GM13977 (cell line): ENCODE results near the gene PCNX2.

Source experiments
- DNase-seq: peaks from one replicate; pipeline ENCODE4 v3.0.0; 2012; ENCODE audit warnings: low spot score
- CTCF ChIP-seq: IDR thresholded peaks from 2 replicates; pipeline ENCODE4 v1.5.1; 2012; ENCODE audit warnings: mild to moderate bottlenecking, control low read depth; ENCODE audit not compliant: insufficient read depth; ENCODE audit errors: extremely low read depth, missing control alignments
- in situ Hi-C: fragments of 300-500 bp; cut with MboI; formaldehyde crosslinking; loops from one replicate; pipeline ENCODE4 v1.12.0; 2022; ENCODE audit warnings: low sequenced_read_pairs, low pct_unique_long_range_greater_than_20kb, mixed read lengths, inconsistent platforms; ENCODE audit not compliant: unreplicated experiment

Gene PCNX2

DNA sequence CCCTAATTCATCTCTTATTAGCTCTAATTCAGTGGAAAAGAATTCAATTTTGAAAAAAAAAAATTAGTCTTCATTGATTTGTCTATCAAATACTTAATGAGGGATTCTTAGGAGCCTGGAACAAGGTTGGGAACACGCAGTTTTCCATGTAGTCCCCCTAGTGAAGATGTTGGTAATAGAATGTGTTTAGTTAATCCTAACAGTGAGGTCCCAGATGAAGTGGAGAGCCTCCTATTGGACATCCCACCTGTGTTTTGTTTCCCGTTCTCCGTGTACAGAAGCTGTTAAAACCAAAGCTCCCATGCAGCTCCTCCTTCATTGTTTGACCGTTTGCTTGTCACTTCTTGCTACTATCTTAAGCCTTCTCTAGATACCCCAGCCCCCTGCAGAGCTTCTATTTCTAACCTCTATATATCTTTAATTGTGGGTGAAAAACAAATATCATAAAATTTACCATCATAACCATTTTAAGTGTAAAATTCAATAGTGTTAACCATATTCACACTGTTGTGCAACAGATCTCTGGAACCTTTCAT is 67.5 kb downstream of the PCNX2 start:
- DNase-seq: no peak
- no peak for TF ChIP-seq CTCF
- in situ Hi-C loops: no loop called here

GRCh38 chr1:233224311-233224710 is 71.2 kb downstream of the PCNX2 start:
- TF ChIP-seq CTCF: no peak
- no peak for DNase-seq
- in situ Hi-C loops: no loop called here

DNA sequence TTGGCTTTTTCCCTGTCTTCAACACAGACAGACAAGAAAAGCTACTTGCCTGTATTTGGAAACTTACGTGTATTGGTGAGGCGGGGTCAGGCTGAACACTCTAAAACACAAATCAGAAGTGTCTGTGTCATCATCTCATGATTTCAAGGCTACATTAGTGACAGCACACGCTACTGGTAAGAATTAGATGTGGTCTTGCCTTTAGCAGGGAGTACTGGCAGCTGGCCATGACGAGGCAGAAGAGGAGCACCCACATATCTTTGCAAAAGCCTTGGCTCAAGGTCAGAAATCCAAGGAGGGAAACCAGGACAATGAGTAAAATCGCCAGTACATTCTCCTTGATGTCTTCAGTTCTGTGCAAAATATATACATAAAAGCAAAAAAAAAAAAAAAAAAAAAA is 77.7 kb downstream of the PCNX2 start:
- no peak for TF ChIP-seq CTCF
- in situ Hi-C loops: no loop called here
- no peak for DNase-seq

DNA sequence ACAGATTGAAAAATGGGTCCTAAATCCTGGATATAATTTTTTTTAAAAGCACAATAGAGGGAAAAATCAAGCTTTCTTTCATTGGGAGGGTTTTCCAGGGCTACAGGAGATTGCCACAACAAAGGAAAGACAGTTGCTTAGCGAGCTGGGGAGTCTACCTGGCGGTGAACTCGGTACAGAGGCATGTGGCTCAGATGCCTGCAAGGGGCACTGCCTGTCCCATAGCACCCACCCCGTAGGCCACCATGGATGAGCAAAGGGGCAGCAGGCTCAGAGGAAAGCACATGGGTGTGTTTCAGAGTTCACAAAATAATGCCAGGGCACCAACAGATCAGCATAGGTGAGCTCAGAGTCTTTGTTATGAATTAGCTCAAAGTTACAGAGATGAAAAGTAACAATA is 79.5 kb downstream of the PCNX2 start:
- TF ChIP-seq CTCF: no peak
- in situ Hi-C loops: no loop called here
- DNase-seq: no peak

- DNase-seq: no peak
- no peak for TF ChIP-seq CTCF
- in situ Hi-C loops: no loop called here
Measured at GRCh38 chr1:233215135-233215760, 80.3 kb downstream of the PCNX2 start.

DNA sequence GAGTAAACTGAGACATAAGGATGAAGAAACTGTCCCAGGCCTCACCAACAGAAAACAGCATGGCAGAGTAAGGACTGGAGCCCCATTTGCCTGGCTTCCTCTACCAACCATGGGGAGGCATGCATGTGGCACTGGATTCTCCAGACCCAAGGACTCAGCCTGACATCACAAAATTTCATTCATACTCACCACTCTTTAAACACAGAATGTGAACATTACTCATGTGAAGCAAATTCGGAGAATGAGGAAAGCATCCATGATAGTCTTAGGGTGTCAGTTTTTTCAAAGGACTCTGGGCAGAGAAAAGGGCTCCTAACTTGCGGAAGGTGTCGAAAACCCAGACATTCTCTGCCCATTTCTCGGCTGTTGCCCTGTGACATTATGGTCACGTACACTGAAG is 83.9 kb downstream of the PCNX2 start:
- in situ Hi-C loops: no loop called here
- no peak for TF ChIP-seq CTCF
- no peak for DNase-seq
